Myocyte (in vitro differentiated cells): ENCODE measurements around the gene MDFIC. TPM values are rescaled to one million over a fixed set of nuclear protein-coding genes. Genes with fewer than 3 reads are reported as not detected.
"Not testable (repeated sequence)": the region's sequence is repeated elsewhere in the genome, so short reads cannot be mapped to it uniquely, and the experiment has no call there.

Source experiments
- DNase-seq: peaks from one replicate; pipeline ENCODE4 v3.0.0-alpha.2; 2012; ENCODE audit warnings: low read depth
- polyA plus RNA-seq: library from polyadenylated mRNA; unstranded; fragments of >200 nt; gene quantifications from one replicate; pipeline ENCODE4 v1.2.1, GENCODE V29; 2012; ENCODE audit warnings: missing spikeins
- total RNA-seq: library from RNA; depleted of rRNA; stranded (reverse); fragments of >200 nt; gene quantifications from 2 replicates; pipeline ENCODE4 v1.2.3, GENCODE V29; 2014

The MDFIC gene, protein sequence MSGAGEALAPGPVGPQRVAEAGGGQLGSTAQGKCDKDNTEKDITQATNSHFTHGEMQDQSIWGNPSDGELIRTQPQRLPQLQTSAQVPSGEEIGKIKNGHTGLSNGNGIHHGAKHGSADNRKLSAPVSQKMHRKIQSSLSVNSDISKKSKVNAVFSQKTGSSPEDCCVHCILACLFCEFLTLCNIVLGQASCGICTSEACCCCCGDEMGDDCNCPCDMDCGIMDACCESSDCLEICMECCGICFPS
- 82.2 and 87.9 TPM in 2 replicates for total RNA-seq
- polyA plus RNA-seq = 30.7 TPM

DNA sequence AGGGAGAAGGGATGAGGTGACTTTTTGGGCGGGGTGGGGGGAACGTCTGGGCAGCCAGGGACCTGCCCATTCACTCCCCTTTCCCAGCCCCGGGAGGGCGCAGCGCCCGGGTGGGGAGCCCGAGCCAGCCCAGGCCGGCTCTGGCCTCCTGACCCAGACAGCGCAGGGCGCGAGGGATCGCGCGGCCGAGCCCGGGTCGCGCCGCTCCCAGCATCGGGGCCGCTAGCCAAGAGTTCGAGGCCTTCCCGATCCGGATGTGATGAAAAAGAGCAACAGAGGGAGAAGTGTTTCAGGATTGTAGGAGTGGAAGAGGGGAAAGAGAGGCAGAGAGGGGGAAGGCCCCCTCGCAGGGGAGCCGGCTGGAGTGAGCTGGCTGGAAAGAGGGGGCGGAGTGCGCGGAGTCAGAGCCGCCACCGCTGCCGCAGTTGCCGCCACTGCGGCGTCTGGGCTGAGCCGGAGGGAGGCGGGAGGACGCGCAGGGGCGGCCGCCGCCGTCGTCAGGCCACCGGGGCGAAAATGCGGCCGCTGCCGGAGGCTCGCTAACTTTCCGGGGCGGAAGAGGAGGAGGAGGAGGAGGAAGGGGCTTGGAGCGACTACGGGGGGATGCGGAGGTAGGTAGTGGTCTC lies at the start of gene MDFIC:
MDFIC (plus strand) TSS at position 69 of the 626 bp plus-strand sequence. CDS start 940 bp downstream, outside the sequence.
- DNase-seq = peak; percentile 78

DNA sequence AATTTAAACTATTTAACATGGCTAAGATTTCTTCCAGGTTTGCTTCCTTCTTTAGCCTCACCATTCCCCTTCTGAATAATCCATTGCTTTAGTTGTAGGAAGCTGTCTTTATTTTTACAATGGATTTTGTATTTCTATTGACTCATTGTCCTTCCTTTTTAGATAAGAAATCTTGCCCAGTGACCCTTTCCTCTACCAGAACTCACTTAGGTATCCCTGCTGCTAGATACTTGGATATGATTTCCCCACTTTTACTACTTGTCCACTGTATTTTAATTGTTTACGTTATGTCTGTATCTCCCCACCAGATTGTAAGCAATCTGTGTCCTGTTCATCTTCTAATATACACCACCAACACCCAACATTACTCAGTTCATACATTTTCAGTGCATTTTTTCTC lies 47.7 kb upstream of the MDFIC start:
- DNase-seq = no peak

- DNase-seq = no peak
These were observed 46.7 kb upstream of the MDFIC start for GRCh38 chr7:114875186-114875585.

DNA sequence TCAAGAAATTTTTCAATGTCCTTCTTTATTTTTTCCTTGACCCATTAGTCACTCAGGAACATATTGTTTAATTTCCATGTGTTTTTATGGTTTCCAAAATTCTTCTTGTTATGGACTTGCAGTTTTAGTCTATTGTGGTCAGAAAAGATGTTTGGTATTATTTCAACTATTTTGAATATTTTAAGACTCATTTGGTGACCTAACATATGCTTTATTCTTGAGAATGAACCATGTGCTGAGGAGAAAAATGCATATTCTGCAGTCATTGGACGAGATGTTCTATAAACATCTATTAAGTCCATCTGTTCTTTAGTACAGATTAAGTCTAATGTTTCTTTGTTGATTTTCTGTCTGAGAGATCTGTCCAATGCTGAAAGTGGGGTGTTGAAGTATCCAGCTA lies 42.3 kb upstream of the MDFIC start:
- DNase-seq = peak; percentile 24

DNA sequence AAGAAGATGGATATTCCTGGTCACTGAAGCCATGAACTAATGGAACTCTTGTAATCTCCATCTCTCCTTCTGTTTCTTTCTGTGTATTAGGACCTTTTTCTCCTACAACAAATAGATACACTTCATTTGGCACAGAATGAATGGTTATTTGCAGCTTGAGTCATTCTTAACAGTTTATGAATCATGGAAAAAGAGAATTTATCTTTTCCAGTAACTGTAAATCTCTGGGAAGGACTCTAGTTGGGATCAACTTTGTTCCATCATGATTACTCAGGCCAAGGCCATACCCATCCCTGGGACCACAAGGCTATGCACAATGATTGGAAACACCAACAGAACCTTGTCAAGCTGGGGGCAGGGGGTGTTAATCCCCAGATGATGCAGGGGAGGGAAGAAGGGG lies 36.1 kb upstream of the MDFIC start:
- DNase-seq = peak; percentile 7

- no peak for DNase-seq
These were observed 35.7 kb upstream of the MDFIC start for GRCh38 chr7:114886241-114886640.

DNA sequence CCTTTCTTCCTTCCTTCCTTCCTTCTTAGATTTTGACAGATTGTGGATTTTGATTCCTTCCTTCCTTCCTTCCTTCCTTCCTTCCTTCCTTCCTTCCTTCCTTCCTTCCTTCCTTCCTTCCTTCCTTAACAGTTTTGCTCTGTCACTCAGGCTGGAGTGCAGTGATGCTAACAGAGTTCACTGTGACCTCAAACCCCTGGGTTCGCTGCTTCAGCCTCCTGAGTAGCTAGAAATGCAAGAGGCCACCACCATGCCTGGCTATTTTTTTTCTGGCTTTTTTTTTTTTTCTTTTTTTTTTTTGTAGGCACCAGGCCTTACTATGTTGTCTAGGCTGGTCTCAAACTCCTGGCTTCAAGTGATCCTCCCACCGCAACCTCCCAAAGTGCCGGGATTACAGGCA lies 32.8 kb upstream of the MDFIC start:
- not testable (repeated sequence) for DNase-seq

DNA sequence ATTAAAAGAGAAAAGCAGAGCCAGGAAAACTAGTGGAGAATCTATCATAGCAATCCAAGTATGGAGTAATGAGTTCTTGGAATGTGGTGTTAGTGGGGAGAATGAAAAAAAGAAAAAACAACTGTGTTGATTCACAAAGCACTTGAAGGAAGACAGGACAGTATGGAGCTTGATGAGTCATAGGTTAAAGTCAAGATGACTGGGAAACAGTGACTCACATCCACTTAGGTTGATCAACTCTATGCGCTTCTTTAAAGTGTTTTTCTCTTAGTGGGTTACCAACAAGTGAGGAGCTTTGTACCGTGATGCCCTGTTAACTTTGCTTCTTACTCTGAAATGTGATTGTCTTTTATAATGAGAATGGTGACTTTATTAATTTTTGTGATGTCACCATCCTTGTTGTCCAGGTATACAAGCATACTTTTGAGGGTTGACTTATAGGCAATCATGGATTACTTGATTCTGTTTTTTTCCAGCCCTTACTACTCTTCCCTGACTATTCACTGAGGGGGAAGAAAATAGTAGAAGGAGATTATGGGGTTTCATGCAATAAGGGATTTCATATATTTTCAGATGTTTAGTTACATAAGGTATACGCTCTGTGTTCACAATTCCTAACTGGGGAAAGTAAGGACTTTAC lies 32.1 kb upstream of the MDFIC start:
- peak; percentile 81 for DNase-seq

DNA sequence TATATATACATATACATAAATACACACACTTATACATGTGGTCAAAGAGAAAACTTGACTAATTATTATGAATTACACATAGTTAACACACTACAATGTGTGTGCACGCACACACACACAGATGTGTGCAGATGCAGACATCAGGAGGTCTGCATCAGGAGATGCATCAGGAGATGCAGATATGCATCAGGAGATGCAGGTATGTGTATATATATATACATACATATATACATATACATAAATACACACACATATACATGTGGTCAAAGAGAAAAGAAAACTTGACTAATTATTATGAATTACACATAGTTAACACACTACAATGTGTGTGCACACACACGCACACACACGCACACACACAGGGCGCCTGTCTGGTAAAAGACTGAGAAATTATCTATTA lies 31.3 kb upstream of the MDFIC start:
- DNase-seq = no peak

GRCh38 chr7:114900127-114900526 lies 21.8 kb upstream of the MDFIC start:
- DNase-seq = no peak

DNA sequence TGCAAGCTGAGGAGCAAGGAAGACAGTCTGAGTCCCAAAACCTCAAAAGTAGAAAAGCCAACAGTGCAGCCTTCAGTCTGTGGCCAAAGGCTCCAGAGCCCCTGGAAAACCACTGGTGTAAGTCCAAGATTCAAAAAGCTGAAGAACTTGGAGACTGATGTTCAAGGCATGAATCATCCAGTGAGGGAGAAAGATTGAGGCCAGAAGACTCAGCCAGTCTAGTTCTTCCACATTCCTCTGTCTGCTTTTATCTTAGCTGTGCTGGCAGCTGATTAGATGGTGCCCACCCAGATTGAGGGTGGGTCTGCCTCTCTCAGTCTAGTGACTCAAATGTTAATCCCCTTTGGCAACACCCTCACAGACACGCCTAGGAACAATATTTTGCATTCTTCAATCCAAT lies 20.1 kb upstream of the MDFIC start:
- DNase-seq = peak; percentile 26

GRCh38 chr7:114903131-114903530 lies 18.8 kb upstream of the MDFIC start:
- no peak for DNase-seq

- DNase-seq = no peak
These were observed 11.1 kb upstream of the MDFIC start for GRCh38 chr7:114910787-114911186.

GRCh38 chr7:114911411-114911810 lies 10.5 kb upstream of the MDFIC start:
- DNase-seq = no peak

- no peak for DNase-seq
These were observed 5.5 kb upstream of the MDFIC start for GRCh38 chr7:114916261-114916892.

DNA sequence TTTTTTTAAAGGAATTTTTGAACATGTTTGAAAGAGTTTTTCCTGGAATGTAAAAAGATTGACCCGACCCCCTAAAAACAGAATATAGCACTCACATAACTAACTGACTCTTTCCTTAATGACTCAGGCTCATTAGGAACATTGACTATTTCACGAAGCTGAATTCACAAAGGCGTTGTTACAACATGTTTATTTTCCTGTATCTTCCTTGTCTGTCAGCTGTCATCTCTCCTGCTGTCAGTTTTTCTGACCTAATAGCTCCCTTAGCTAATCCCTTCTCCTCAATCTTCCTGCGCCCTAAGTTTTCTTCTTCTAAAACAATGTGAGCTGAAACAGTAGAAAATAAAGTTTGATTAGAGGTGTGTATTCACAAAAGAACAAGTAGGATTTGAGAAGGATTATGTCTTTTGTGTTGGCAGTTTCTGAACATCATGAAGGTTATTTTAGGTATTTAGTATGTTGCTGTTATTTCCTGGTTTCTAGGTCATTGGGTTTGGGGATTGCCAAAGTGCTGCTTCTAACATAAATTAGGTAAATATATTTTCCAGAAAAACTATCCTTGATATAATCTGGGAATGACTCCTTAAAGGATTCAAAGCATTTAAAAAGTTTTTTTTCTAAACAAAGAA lies 4.6 kb upstream of the MDFIC start:
- DNase-seq = no peak

- no peak for DNase-seq
These were observed 2.3 kb upstream of the MDFIC start for GRCh38 chr7:114919587-114919986.

DNA sequence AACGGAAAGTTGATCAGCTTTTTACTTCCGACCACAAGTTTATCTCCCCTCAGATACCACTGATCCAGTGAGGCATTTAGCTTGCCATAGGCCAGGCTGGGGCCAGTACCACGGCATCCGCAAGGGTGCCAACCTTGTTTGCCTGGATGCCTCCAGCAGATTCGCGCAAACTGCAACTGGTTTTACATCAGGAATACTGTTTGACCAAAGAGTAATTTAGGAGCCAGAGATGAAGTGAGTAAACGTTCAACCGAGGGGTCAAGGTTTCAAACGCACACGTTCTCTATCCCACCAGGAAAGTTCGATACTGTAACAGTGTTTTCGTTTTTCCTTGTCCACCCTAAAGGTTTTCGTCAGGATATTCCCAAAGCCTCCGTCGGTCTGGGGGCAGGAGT lies 266 bp upstream of the MDFIC start:
- DNase-seq = no peak

GRCh38 chr7:114922652-114923402 lies 933 bp downstream of the MDFIC start:
- DNase-seq = peak; percentile 75

DNA sequence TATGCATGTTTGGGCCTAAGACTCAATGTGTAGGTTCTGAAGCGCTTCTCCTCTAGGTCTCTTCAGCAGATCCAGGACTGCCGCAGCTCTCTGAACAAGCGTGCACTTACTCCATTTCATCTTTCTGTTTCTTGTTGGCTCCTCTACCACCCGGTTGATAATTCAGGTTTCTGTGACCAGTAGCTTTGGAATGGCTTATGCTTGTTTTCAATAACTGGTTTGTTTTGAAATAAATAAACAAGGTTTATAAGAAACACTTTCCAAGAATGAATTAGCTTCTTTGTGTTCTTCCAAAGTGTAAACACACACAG lies 1.5 kb downstream of the MDFIC start:
- DNase-seq = no peak

GRCh38 chr7:114924038-114924712 lies 2.3 kb downstream of the MDFIC start:
- no peak for DNase-seq
